Measurements from ENCODE around the gene PLOD3. TPM values are rescaled to one million over a fixed set of nuclear protein-coding genes. Genes with fewer than 3 reads are reported as not detected.

Gene PLOD3
- polyA plus RNA-seq, 1 donor (not counting 4 experiments of a cell fraction or from before 2014, with no cell fraction given), result 31.6 TPM

- H3K36me3 ChIP-seq (ENCODE audit: control insufficient read depth in 2 of 2, extremely low read depth in 1 of 2, insufficient read depth in 2 of 2, low read length in 2 of 2), result peaks cover 15 to 17% of the 10 kb centered on the region in 2 experiments
- H3K9ac ChIP-seq (ENCODE audit: control insufficient read depth, extremely low read depth, insufficient read depth, low read length), result peak overlapping the region; percentile 85
- TF ChIP-seq, protein P1, sequence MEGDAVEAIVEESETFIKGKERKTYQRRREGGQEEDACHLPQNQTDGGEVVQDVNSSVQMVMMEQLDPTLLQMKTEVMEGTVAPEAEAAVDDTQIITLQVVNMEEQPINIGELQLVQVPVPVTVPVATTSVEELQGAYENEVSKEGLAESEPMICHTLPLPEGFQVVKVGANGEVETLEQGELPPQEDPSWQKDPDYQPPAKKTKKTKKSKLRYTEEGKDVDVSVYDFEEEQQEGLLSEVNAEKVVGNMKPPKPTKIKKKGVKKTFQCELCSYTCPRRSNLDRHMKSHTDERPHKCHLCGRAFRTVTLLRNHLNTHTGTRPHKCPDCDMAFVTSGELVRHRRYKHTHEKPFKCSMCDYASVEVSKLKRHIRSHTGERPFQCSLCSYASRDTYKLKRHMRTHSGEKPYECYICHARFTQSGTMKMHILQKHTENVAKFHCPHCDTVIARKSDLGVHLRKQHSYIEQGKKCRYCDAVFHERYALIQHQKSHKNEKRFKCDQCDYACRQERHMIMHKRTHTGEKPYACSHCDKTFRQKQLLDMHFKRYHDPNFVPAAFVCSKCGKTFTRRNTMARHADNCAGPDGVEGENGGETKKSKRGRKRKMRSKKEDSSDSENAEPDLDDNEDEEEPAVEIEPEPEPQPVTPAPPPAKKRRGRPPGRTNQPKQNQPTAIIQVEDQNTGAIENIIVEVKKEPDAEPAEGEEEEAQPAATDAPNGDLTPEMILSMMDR (optimal IDR thresholded peaks at IDR 0.05 in 1 of 3, IDR thresholded peaks at IDR 0.05 in 1 of 3, conservative IDR thresholded peaks at IDR 0.05 in 1 of 3; ENCODE audit: extremely low read depth in 1 of 3, insufficient read depth in 2 of 3, low read length in 3 of 3), result no peak
- TF ChIP-seq EZH2 (IDR thresholded peaks at IDR 0.05; ENCODE audit: low read length), result no peak
- FAIRE-seq, result no peak
- H4K20me1 ChIP-seq (ENCODE audit: control insufficient read depth, extremely low read depth, insufficient read depth, low read length), result no peaks in the 10 kb centered on the region
- H3K4me2 ChIP-seq (ENCODE audit: control insufficient read depth, extremely low read depth, insufficient read depth, low read depth, low read length), result peak overlapping the region; percentile 91
- peak overlapping the region; percentile 81 to 94 (median 91) for H3K4me3 ChIP-seq (ENCODE audit: control insufficient read depth in 2 of 3, extremely low read depth in 1 of 3, insufficient read depth in 2 of 3, low read depth in 1 of 3, low read length in 3 of 3)
- DNase-seq (ENCODE audit: low read depth, low spot score), result no peak
- H3K27me3 ChIP-seq (ENCODE audit: control insufficient read depth, extremely low read depth, insufficient read depth, low read length), result no peaks in the 10 kb centered on the region
- peaks cover 54% of the 10 kb centered on the region for H3K79me2 ChIP-seq (ENCODE audit: control insufficient read depth, insufficient read depth, low read length)
- peak overlapping the region; percentile 78 for H3K27ac ChIP-seq (ENCODE audit: control insufficient read depth, insufficient read depth, low read length)
- peaks cover 14% of the 10 kb centered on the region for H3K4me1 ChIP-seq (ENCODE audit: control insufficient read depth, extremely low read depth, insufficient read depth, low read length)
- H2AFZ ChIP-seq (ENCODE audit: control insufficient read depth, low read length), result peak overlapping the region; percentile 67
- H3K9me1 ChIP-seq (ENCODE audit: control insufficient read depth, extremely low read depth, insufficient read depth, low read length), result no peaks in the 10 kb centered on the region
- dilution Hi-C loops (cut with MboI; ENCODE audit: extremely low pct_ligation_motif_present, low sequenced_read_pairs), result no loop called here
- H3K9me3 ChIP-seq (ENCODE audit: control insufficient read depth, low read depth, low read length), result no peaks in the 10 kb centered on the region
These were observed 457 bp downstream of the PLOD3 start for GRCh38 chr7:101216860-101217387.

DNA sequence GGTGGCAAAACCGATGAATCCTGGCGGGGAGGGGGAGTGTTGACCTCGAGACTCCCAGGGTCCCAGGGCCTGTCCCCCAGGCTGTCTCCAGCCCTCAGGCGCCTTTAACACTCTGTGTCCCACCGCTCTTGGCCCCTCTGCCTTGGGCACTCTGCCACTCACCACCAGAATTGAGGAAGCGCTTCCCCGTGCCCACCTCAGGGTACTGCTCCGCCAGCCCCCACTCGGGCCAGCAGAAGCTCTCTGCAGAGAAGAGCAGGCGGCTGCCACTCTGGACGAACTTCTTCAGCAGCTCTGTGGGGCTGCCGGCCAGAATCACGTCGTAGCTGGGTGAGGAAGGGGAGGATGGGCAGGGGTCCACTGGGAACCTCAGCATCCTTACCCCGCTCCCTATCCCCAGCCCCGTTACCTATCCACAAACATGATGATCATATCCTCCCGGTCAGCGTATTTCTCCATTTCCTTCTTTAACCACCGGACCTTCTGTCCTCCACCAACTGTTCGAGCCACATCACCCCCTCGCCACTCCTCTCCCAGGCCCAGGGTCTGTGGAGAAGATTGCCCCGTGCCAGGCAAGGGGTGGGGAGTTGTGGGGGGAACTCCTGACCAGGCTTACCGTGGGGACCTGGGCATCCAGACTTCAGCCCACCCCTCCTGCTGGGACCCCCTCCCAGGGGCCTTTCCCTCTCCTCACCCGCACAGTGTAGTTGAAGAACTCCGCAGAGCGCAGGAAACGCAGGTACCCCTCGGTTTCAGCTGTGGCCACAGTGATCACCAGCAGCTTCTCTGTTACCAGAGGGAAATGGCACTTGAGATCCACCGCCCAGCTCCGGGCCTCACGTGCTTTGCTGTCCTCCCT lies 1.2 kb downstream of the PLOD3 start:
- Histone ChIP-seq H3K36me3 (ENCODE audit: control insufficient read depth in 2 of 2, extremely low read depth in 1 of 2, insufficient read depth in 2 of 2, low read length in 2 of 2) (peaks cover 16 to 17% of the 10 kb centered on the region in 2 experiments), H3K79me2 (ENCODE audit: control insufficient read depth, insufficient read depth, low read length) (peaks cover 47% of the 10 kb centered on the region)
- FAIRE-seq, result no peak

More for the DNA sequence above, 1.2 kb downstream of the PLOD3 start:
- peak overlapping the region; percentile 78 for H3K27ac ChIP-seq (ENCODE audit: control insufficient read depth, insufficient read depth, low read length)
- H3K9me3 ChIP-seq (ENCODE audit: control insufficient read depth, low read depth, low read length), result no peaks in the 10 kb centered on the region
- no peak for DNase-seq (ENCODE audit: low read depth, low spot score)
- peak overlapping the region; percentile 85 for H3K9ac ChIP-seq (ENCODE audit: control insufficient read depth, extremely low read depth, insufficient read depth, low read length)
- peak overlapping the region; percentile 81 to 94 (median 91) for H3K4me3 ChIP-seq (ENCODE audit: control insufficient read depth in 2 of 3, extremely low read depth in 1 of 3, insufficient read depth in 2 of 3, low read depth in 1 of 3, low read length in 3 of 3)
- peak overlapping the region; percentile 91 for H3K4me2 ChIP-seq (ENCODE audit: control insufficient read depth, extremely low read depth, insufficient read depth, low read depth, low read length)
- H2AFZ ChIP-seq (ENCODE audit: control insufficient read depth, low read length), result peak overlapping the region; percentile 67
- H3K4me1 ChIP-seq (ENCODE audit: control insufficient read depth, extremely low read depth, insufficient read depth, low read length), result peaks cover 14% of the 10 kb centered on the region
- dilution Hi-C loops (cut with MboI; ENCODE audit: extremely low pct_ligation_motif_present, low sequenced_read_pairs), result no loop called here
- no peak for TF ChIP-seq EZH2 (IDR thresholded peaks at IDR 0.05; ENCODE audit: low read length)
- TF ChIP-seq, protein P1 (optimal IDR thresholded peaks at IDR 0.05 in 1 of 3, IDR thresholded peaks at IDR 0.05 in 1 of 3, conservative IDR thresholded peaks at IDR 0.05 in 1 of 3; ENCODE audit: extremely low read depth in 1 of 3, insufficient read depth in 2 of 3, low read length in 3 of 3), result no peak
- H4K20me1 ChIP-seq (ENCODE audit: control insufficient read depth, extremely low read depth, insufficient read depth, low read length), result no peaks in the 10 kb centered on the region
- no peaks in the 10 kb centered on the region for H3K27me3 ChIP-seq (ENCODE audit: control insufficient read depth, extremely low read depth, insufficient read depth, low read length)
- no peaks in the 10 kb centered on the region for H3K9me1 ChIP-seq (ENCODE audit: control insufficient read depth, extremely low read depth, insufficient read depth, low read length)

All from keratinocyte (primary cell).